ENCODE measurements around the gene ARHGAP28.

The ARHGAP28 gene

DNA sequence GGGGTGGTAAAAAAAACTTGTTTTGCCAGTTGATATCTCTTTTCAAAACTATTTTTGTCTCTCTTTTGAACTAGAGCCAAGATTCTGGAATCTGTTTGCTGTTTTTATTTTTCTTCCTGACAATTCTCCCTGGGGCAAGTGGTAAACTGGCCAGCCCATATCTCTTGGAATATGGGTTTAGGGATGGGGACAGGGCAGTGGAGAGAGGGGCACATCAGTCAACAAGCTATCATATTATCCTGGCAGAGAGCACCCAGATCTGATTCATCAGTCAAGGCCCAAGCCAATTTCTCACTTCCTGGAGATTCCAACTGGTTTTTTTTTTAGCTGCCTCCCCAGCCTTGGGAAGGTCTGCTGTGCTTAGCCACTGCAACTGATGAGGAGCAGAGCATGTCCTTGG, 52.3 kb downstream of the ARHGAP28 start:
- Histone ChIP-seq H3K18ac (ENCODE audit: low read length) (no peak overlapping the region), H3K14ac (ENCODE audit: low read length) (no peak overlapping the region), H3K9me3 (ENCODE audit: insufficient read depth, low read depth, low read length) (no peaks in the 10 kb centered on the region), H3K4me3 (ENCODE audit: low read depth, low read length) (no peak overlapping the region), H3K79me2 (ENCODE audit: control insufficient read depth, insufficient read depth, low read length, poor library complexity) (peaks cover 9% of the 10 kb centered on the region), H3K4me1 (ENCODE audit: control insufficient read depth in 1 of 2, insufficient read depth in 2 of 2, low read length in 2 of 2) (peaks cover 35 to 48% of the 10 kb centered on the region in 2 experiments), H2BK5ac (ENCODE audit: low read depth, low read length, poor library complexity) (peak overlapping the region; percentile 81), H3K36me3 (ENCODE audit: control insufficient read depth in 1 of 2, insufficient read depth in 2 of 2, low read length in 2 of 2) (no peaks in the 10 kb centered on the region), H3K27me3 (ENCODE audit: insufficient read depth, low read length) (no peaks in the 10 kb centered on the region), H4K12ac (ENCODE audit: low read depth, low read length) (no peak overlapping the region), H2AK5ac (ENCODE audit: low read length) (no peak overlapping the region), H3K23ac (ENCODE audit: low read length) (no peak overlapping the region), H3K4ac (ENCODE audit: low read depth, low read length) (no peak overlapping the region), H4K91ac (ENCODE audit: low read depth, low read length) (peak overlapping the region; percentile 91), H3K9ac (ENCODE audit: low read length) (no peak overlapping the region), H4K8ac (ENCODE audit: low read depth, low read length) (no peak overlapping the region), H3K27ac (ENCODE audit: low read depth, low read length) (peak overlapping the region; percentile 96), H3K79me1 (ENCODE audit: low read length) (peaks cover 30% of the 10 kb centered on the region), H2BK120ac (ENCODE audit: insufficient read depth, low read length, poor library complexity) (no peak overlapping the region), H3K4me2 (ENCODE audit: low read length) (no peak overlapping the region), H2BK12ac (ENCODE audit: low read length) (peak overlapping the region; percentile 63), H2AFZ (ENCODE audit: insufficient read depth, low read length, poor library complexity) (no peak overlapping the region)
- peak in 1 of 2 donors; percentile 33 for DNase-seq

DNA sequence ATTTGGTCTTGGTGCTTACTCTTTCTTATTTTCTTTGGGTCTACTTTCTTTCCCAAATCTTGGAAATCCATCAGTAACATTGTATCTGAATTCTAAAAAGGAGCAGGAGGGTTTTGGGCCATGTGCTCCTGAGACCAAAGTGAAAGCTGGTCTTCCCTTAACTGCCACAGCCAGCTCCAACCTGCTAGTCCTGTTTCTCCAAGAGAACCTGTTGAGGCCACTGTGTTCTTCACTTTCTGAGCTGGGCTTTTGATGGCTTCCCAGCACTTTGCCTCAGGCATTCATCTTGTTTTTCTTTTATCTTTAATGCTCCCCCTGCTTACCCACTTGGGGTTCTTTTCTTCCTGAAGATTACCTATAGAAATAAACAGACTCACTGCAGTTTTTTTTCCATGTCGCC, 53.3 kb downstream of the ARHGAP28 start:
- Histone ChIP-seq H3K4me3 (ENCODE audit: low read depth, low read length) (no peak overlapping the region), H4K8ac (ENCODE audit: low read depth, low read length) (no peak overlapping the region), H3K79me2 (ENCODE audit: control insufficient read depth, insufficient read depth, low read length, poor library complexity) (peaks cover 6% of the 10 kb centered on the region), H2BK12ac (ENCODE audit: low read length) (no peak overlapping the region), H3K9ac (ENCODE audit: low read length) (no peak overlapping the region), H4K12ac (ENCODE audit: low read depth, low read length) (no peak overlapping the region), H3K4me2 (ENCODE audit: low read length) (no peak overlapping the region), H3K14ac (ENCODE audit: low read length) (no peak overlapping the region), H3K36me3 (ENCODE audit: control insufficient read depth in 1 of 2, insufficient read depth in 2 of 2, low read length in 2 of 2) (peaks cover 0 to under 1% of the 10 kb centered on the region in 2 experiments), H3K18ac (ENCODE audit: low read length) (no peak overlapping the region), H3K27ac (ENCODE audit: low read depth, low read length) (peak overlapping the region; percentile 61), H2BK5ac (ENCODE audit: low read depth, low read length, poor library complexity) (no peak overlapping the region), H3K9me3 (ENCODE audit: insufficient read depth, low read depth, low read length) (no peaks in the 10 kb centered on the region), H3K23ac (ENCODE audit: low read length) (no peak overlapping the region), H3K27me3 (ENCODE audit: insufficient read depth, low read length) (no peaks in the 10 kb centered on the region), H3K4ac (ENCODE audit: low read depth, low read length) (no peak overlapping the region), H3K4me1 (ENCODE audit: control insufficient read depth in 1 of 2, insufficient read depth in 2 of 2, low read length in 2 of 2) (peaks cover 28 to 41% of the 10 kb centered on the region in 2 experiments), H2AK5ac (ENCODE audit: low read length) (no peak overlapping the region), H2AFZ (ENCODE audit: insufficient read depth, low read length, poor library complexity) (no peak overlapping the region), H2BK120ac (ENCODE audit: insufficient read depth, low read length, poor library complexity) (no peak overlapping the region), H4K91ac (ENCODE audit: low read depth, low read length) (no peak overlapping the region), H3K79me1 (ENCODE audit: low read length) (peaks cover 28% of the 10 kb centered on the region)
- no CpG with 5 or more reads among the region's 1 CpG for WGBS (ENCODE audit: extremely low coverage, insufficient coverage, insufficient read length)
- DNase-seq: peak; percentile 7 to 58

DNA sequence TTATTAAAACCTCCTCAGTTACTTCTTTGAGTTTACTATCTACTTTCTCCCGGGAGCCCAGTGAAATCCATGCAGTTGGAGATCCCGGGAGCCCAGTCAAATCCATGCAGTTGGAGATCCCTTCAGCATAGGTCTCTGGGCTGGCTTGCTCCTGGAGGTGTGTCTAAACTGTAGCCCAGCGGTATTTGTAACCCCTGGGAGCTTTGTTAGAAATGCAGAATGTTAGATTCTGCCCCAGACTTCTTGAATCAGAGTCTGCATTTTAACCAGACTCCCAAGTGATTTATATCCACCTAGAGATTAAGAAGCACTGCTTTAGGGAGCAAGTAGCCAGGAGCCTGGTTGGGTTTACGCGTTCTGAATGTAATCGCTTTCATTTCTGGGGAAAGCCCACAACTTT, 54.5 kb downstream of the ARHGAP28 start:
- Histone ChIP-seq H4K12ac (ENCODE audit: low read depth, low read length) (no peak overlapping the region), H3K4me2 (ENCODE audit: low read length) (no peak overlapping the region)
- no CpG with 5 or more reads among the region's 6 CpGs for WGBS (ENCODE audit: extremely low coverage, insufficient coverage, insufficient read length)

DNA sequence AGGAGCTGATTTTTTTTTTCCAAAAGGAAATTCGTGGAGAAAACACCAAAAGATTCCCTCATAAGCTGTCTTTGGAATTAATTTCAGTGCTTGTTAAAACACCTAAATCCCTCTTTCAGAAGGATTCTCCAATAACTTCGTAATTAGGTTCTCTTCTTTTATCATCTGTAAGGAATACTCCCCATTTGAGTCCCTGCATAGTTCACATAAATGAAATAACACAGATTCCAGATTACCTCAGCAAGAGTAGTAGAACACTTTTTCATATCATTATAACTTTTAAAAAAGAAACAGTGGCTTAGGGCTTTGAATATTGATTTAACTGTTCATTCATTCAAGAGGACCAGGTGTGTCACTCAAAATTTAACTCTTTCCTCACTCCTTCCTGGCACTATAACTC, 55.5 kb downstream of the ARHGAP28 start:
- Histone ChIP-seq H4K91ac (ENCODE audit: low read depth, low read length) (peak overlapping the region; percentile 61), H3K4me2 (ENCODE audit: low read length) (no peak overlapping the region), H3K27me3 (ENCODE audit: insufficient read depth, low read length) (no peaks in the 10 kb centered on the region), H4K12ac (ENCODE audit: low read depth, low read length) (no peak overlapping the region), H2BK5ac (ENCODE audit: low read depth, low read length, poor library complexity) (no peak overlapping the region), H3K9me3 (ENCODE audit: insufficient read depth, low read depth, low read length) (peaks cover 3% of the 10 kb centered on the region), H3K4ac (ENCODE audit: low read depth, low read length) (peak overlapping the region; percentile 40), H2BK120ac (ENCODE audit: insufficient read depth, low read length, poor library complexity) (peak overlapping the region; percentile 80), H3K4me3 (ENCODE audit: low read depth, low read length) (no peak overlapping the region), H3K27ac (ENCODE audit: low read depth, low read length) (peak overlapping the region; percentile 14), H3K79me2 (ENCODE audit: control insufficient read depth, insufficient read depth, low read length, poor library complexity) (peaks cover 6% of the 10 kb centered on the region), H3K14ac (ENCODE audit: low read length) (peak overlapping the region; percentile 73), H2BK12ac (ENCODE audit: low read length) (no peak overlapping the region), H4K8ac (ENCODE audit: low read depth, low read length) (no peak overlapping the region), H3K9ac (ENCODE audit: low read length) (no peak overlapping the region), H3K4me1 (ENCODE audit: control insufficient read depth in 1 of 2, insufficient read depth in 2 of 2, low read length in 2 of 2) (peaks cover 28 to 35% of the 10 kb centered on the region in 2 experiments), H3K23ac (ENCODE audit: low read length) (no peak overlapping the region), H3K18ac (ENCODE audit: low read length) (no peak overlapping the region), H3K36me3 (ENCODE audit: control insufficient read depth in 1 of 2, insufficient read depth in 2 of 2, low read length in 2 of 2) (peaks cover 0 to 11% of the 10 kb centered on the region in 2 experiments), H2AK5ac (ENCODE audit: low read length) (no peak overlapping the region), H2AFZ (ENCODE audit: insufficient read depth, low read length, poor library complexity) (no peak overlapping the region), H3K79me1 (ENCODE audit: low read length) (peaks cover 26% of the 10 kb centered on the region)
- no CpG with 5 or more reads among the region's 2 CpGs for WGBS (ENCODE audit: extremely low coverage, insufficient coverage, insufficient read length)
- DNase-seq: peak in 1 of 2 donors; percentile 28

More for the DNA sequence above, 54.5 kb downstream of the ARHGAP28 start:
- no peak for DNase-seq
- H3K14ac ChIP-seq (ENCODE audit: low read length): no peak overlapping the region
- peak overlapping the region; percentile 49 for H3K4ac ChIP-seq (ENCODE audit: low read depth, low read length)
- H2AK5ac ChIP-seq (ENCODE audit: low read length): no peak overlapping the region
- peak overlapping the region; percentile 64 for H2BK5ac ChIP-seq (ENCODE audit: low read depth, low read length, poor library complexity)
- peaks cover 28% of the 10 kb centered on the region for H3K79me1 ChIP-seq (ENCODE audit: low read length)
- H3K9ac ChIP-seq (ENCODE audit: low read length): no peak overlapping the region
- H3K4me3 ChIP-seq (ENCODE audit: low read depth, low read length): no peak overlapping the region
- H3K27me3 ChIP-seq (ENCODE audit: insufficient read depth, low read length): no peaks in the 10 kb centered on the region
- peak overlapping the region; percentile 23 for H2BK12ac ChIP-seq (ENCODE audit: low read length)
- H4K8ac ChIP-seq (ENCODE audit: low read depth, low read length): peak overlapping the region; percentile 58
- H3K79me2 ChIP-seq (ENCODE audit: control insufficient read depth, insufficient read depth, low read length, poor library complexity): peaks cover 6% of the 10 kb centered on the region
- peak overlapping the region; percentile 55 for H2BK120ac ChIP-seq (ENCODE audit: insufficient read depth, low read length, poor library complexity)
- peak overlapping the region; percentile 67 for H3K27ac ChIP-seq (ENCODE audit: low read depth, low read length)
- no peak overlapping the region for H3K23ac ChIP-seq (ENCODE audit: low read length)
- H2AFZ ChIP-seq (ENCODE audit: insufficient read depth, low read length, poor library complexity): no peak overlapping the region
- H3K18ac ChIP-seq (ENCODE audit: low read length): no peak overlapping the region
- peaks cover 28 to 39% of the 10 kb centered on the region in 2 experiments for H3K4me1 ChIP-seq (ENCODE audit: control insufficient read depth in 1 of 2, insufficient read depth in 2 of 2, low read length in 2 of 2)
- H3K9me3 ChIP-seq (ENCODE audit: insufficient read depth, low read depth, low read length): peaks cover 3% of the 10 kb centered on the region
- peak overlapping the region; percentile 64 for H4K91ac ChIP-seq (ENCODE audit: low read depth, low read length)
- H3K36me3 ChIP-seq (ENCODE audit: control insufficient read depth in 1 of 2, insufficient read depth in 2 of 2, low read length in 2 of 2): peaks cover 0 to 5% of the 10 kb centered on the region in 2 experiments

Data from trophoblast cell (in vitro differentiated cells and primary cell).